Endothelial cell of umbilical vein (primary cell): ENCODE results near the gene FBXL3. TPM values are rescaled to one million over a fixed set of nuclear protein-coding genes. Genes with fewer than 3 reads are reported as not detected.
A peak's percentile ranks its signal among the peaks of the same experiment; 100 is the strongest.

Experiments
- BruUV-seq: library from RNA; stranded (reverse); fragments of 400-500 nt; replicated peaks from 2 replicates; lab custom pipeline; 2021; lab: Mats Ljungman, UMichigan
- CTCF ChIA-PET: fragments of 300-600, 350-600 bp; sonication (Branson Sonifier 250); formaldehyde crosslinking; loops from one replicate; lab custom pipeline; 2021; ENCODE audit warnings: antibody characterized with exemption, inconsistent platforms; lab: Charles Lee
- POLR2A ChIA-PET: fragments of 300-600, 350-600 bp; sonication (Branson Sonifier 250); formaldehyde crosslinking; loops from one replicate; lab custom pipeline; 2021; ENCODE audit warnings: antibody characterized with exemption, inconsistent platforms; lab: Charles Lee
- DNase-seq: peaks from one replicate; pipeline ENCODE4 v3.0.0-alpha.2; 2011; ENCODE audit warnings: low read depth, low spot score
- FAIRE-seq: peaks from 2 replicates; lab custom pipeline; 2011; peaks lifted over from hg19 to GRCh38; lab: Jason Lieb, UNC
- H2AFZ ChIP-seq: 2 replicates; pipeline ENCODE4 v1.6.0; 2012; ENCODE audit warnings: low read depth, low read length, control low read depth, inconsistent platforms
- H3K27ac ChIP-seq: 2 replicates; pipeline ENCODE4 v1.5.1; 2011; ENCODE audit warnings: low read depth, mild to moderate bottlenecking, control low read depth, low read length, moderate library complexity; ENCODE audit not compliant: insufficient read depth
- H3K27me3 ChIP-seq, 2 experiments: 2 replicates each; pipeline versions ENCODE4 v1.6.0 to v1.6.1; 2011; ENCODE audit warnings: low read length in 2 of 2, mixed read lengths in 1 of 2; ENCODE audit not compliant: control insufficient read depth in 2 of 2, insufficient read depth in 2 of 2
- H3K36me3 ChIP-seq, 2 experiments: 2 replicates in 1 of 2; 3 replicates in 1 of 2; pipeline ENCODE4 v1.5.1; 2011; ENCODE audit warnings: low read length in 2 of 2, mild to moderate bottlenecking in 1 of 2, moderate library complexity in 1 of 2; ENCODE audit not compliant: control insufficient read depth in 2 of 2, insufficient read depth in 2 of 2; ENCODE audit errors: extremely low read depth in 1 of 2
- H3K4me1 ChIP-seq: 3 replicates; pipeline ENCODE4 v1.5.1; 2011; ENCODE audit warnings: mild to moderate bottlenecking, low read length; ENCODE audit not compliant: control insufficient read depth, insufficient read depth; ENCODE audit errors: extremely low read depth
- H3K4me2 ChIP-seq: 2 replicates; pipeline ENCODE4 v1.6.1; 2011; ENCODE audit warnings: low read length, control low read depth, mixed read lengths; ENCODE audit not compliant: insufficient read depth
- H3K4me3 ChIP-seq, 3 experiments: fragments of 200-600 bp in 1 of 3; sonication (generic), shearing (Covaris generic) in 1 of 3; replicated peaks in 1 of 3; 2 replicates each; pipeline ENCODE4 v1.5.1; 2011 to 2016; ENCODE audit warnings: control low read depth in 3 of 3, low read length in 3 of 3, mild to moderate bottlenecking in 2 of 3, inconsistent platforms in 1 of 3, low read depth in 1 of 3, moderate library complexity in 1 of 3; ENCODE audit not compliant: insufficient read depth in 1 of 3
- H3K79me2 ChIP-seq: 2 replicates; pipeline ENCODE4 v1.6.0; 2012; ENCODE audit warnings: low read length, inconsistent platforms; ENCODE audit not compliant: control insufficient read depth, insufficient read depth
- H3K9ac ChIP-seq: replicated peaks from 2 replicates; pipeline ENCODE3; 2011; ENCODE audit warnings: low read length, control low read depth; ENCODE audit not compliant: insufficient read depth; ENCODE audit errors: extremely low read depth
- H3K9me1 ChIP-seq: replicated peaks from 3 replicates; pipeline ENCODE4 v1.6.0; 2011; ENCODE audit warnings: mild to moderate bottlenecking, low read length; ENCODE audit not compliant: control insufficient read depth, insufficient read depth; ENCODE audit errors: extremely low read depth
- H3K9me3 ChIP-seq: replicated peaks from 2 replicates; pipeline ENCODE4 v1.5.1; 2012; ENCODE audit warnings: low read length, inconsistent platforms; ENCODE audit not compliant: control insufficient read depth, insufficient read depth
- H4K20me1 ChIP-seq: replicated peaks from 2 replicates; pipeline ENCODE3; 2011; ENCODE audit warnings: mild to moderate bottlenecking, low read length; ENCODE audit not compliant: control insufficient read depth, insufficient read depth; ENCODE audit errors: extremely low read depth
- FOS ChIP-seq: IDR thresholded peaks from 2 replicates; pipeline ENCODE4 v1.6.1; 2011; ENCODE audit warnings: mild to moderate bottlenecking, low read length, moderate library complexity, borderline replicate concordance; ENCODE audit not compliant: insufficient read depth
- GATA2 ChIP-seq: IDR thresholded peaks from 2 replicates; pipeline ENCODE4 v1.7.0; 2011; ENCODE audit warnings: low read depth, mild to moderate bottlenecking, moderate library complexity, mixed read lengths, low read length; ENCODE audit not compliant: insufficient read length, insufficient read depth
- JUN ChIP-seq: IDR thresholded peaks from 2 replicates; pipeline ENCODE4 v1.6.1; 2011; ENCODE audit warnings: borderline replicate concordance, low read depth; ENCODE audit not compliant: insufficient read length, insufficient read depth
- MAX ChIP-seq: IDR thresholded peaks from 2 replicates; pipeline ENCODE4 v1.6.1; 2011; ENCODE audit not compliant: insufficient read depth, insufficient read length
- POLR2A ChIP-seq: IDR thresholded peaks from 2 replicates; pipeline ENCODE4 v1.6.1; 2012; ENCODE audit warnings: low read depth, mild to moderate bottlenecking, control low read depth, low read length
- dilution Hi-C: fragments of 300-500 bp; cut with MboI; formaldehyde crosslinking; loops from one replicate; pipeline ENCODE4 v1.15.0; 2019; ENCODE audit warnings: low sequenced_read_pairs; ENCODE audit not compliant: extremely low pct_ligation_motif_present
- intact Hi-C: fragments of 100-400 bp; cut with micrococcal nuclease; formaldehyde crosslinking; loops from one replicate; pipeline ENCODE4 v1.10.0; 2022
- polyA plus RNA-seq, 4 experiments: library from polyadenylated mRNA; depleted of rRNA in 3 of 4; stranded (reverse) in 3 of 4; unstranded in 1 of 4; fragments of >200 nt; gene quantifications; 2 replicates each; pipeline versions ENCODE4 v1.2.1 to v1.2.3, GENCODE V29; 2011 to 2012; ENCODE audit warnings: missing spikeins in 1 of 4
- total RNA-seq: library from RNA; stranded (reverse); gene quantifications from 2 replicates; pipeline ENCODE4 v1.2.3, GENCODE V29; 2021

The FBXL3 gene
- total and polyA plus RNA-seq, 2 donors (not counting 3 experiments of a cell fraction or from before 2014, with no cell fraction given), result 13.0 to 37.8 TPM

- H3K9me1 ChIP-seq, result no peaks in the 10 kb centered on the region
- H2AFZ ChIP-seq, result peak overlapping the region; percentile 71
- H3K79me2 ChIP-seq, result peaks cover 8% of the 10 kb centered on the region
- H3K4me2 ChIP-seq, result peak overlapping the region; percentile 50
- intact Hi-C loops, result loop anchor here (5.0 kb wide), 1 partner anchor 109 kb away; no protein-coding TSS in a partner anchor
- no peaks in the 10 kb centered on the region for H4K20me1 ChIP-seq
- CTCF ChIA-PET, result interaction anchor here (1.0 to 3.2 kb wide), 3 partner anchors 11 to 106 kb away, joined by 3 to 12 read pairs (median 8); partner anchors contain the start of gene KCTD12
- no peak for TF ChIP-seq POLR2A
- no peak for TF ChIP-seq GATA2
- TF ChIP-seq MAX, result no peak
- H3K36me3 ChIP-seq, result no peaks in the 10 kb centered on the region
- H3K9me3 ChIP-seq, result no peaks in the 10 kb centered on the region
- peaks cover 4 to 6% of the 10 kb centered on the region in 2 experiments for H3K27me3 ChIP-seq
- no peak for DNase-seq
- peak overlapping the region; percentile 36 to 90 (median 83) for H3K4me3 ChIP-seq
- POLR2A ChIA-PET, result no interaction called here
- TSS peak; percentile 55 for BruUV-seq
- dilution Hi-C loops, result no loop called here
- peak overlapping the region; percentile 40 for H3K27ac ChIP-seq
- peaks cover 13% of the 10 kb centered on the region for H3K4me1 ChIP-seq
- no peak for FAIRE-seq
- peak overlapping the region; percentile 91 for H3K9ac ChIP-seq
Measured at GRCh38 chr13:76991432-76991795, 35.5 kb downstream of the FBXL3 start.

- Histone ChIP-seq H3K9me1 (no peaks in the 10 kb centered on the region), H3K9ac (no peak overlapping the region), H3K79me2 (no peaks in the 10 kb centered on the region), H3K4me3 (no peak overlapping the region), H3K4me2 (no peak overlapping the region), H2AFZ (no peak overlapping the region), H3K36me3 (no peaks in the 10 kb centered on the region), H3K27me3 (peaks cover 20 to 22% of the 10 kb centered on the region in 2 experiments), H3K9me3 (no peaks in the 10 kb centered on the region), H3K27ac (no peak overlapping the region), H3K4me1 (peaks cover 2% of the 10 kb centered on the region), H4K20me1 (no peaks in the 10 kb centered on the region)
- DNase-seq (no peak), FAIRE-seq (no peak)
- BruUV-seq, result no TSS peak
- ChIA-PET POLR2A (no interaction called here), CTCF (no interaction called here)
- TF ChIP-seq FOS (no peak), POLR2A (no peak), JUN (no peak)
- dilution Hi-C loops, result no loop called here
- intact Hi-C loops, result loop anchor here (5.0 kb wide), 2 partner anchors 81 to 1286 kb away; no protein-coding TSS in a partner anchor
Measured at GRCh38 chr13:76983676-76984075, 43.3 kb downstream of the FBXL3 start.
